Measurements from ENCODE around the gene ZNF511. TPM values are rescaled to one million over a fixed set of nuclear protein-coding genes. Genes with fewer than 3 reads are reported as not detected.

The ZNF511 gene
- total and polyA plus RNA-seq, 2 donors (not counting 1 experiment from before 2014, with no cell fraction given) = 30.7 to 45.1 TPM

GRCh38 chr10:133285217-133285616, 23.5 kb upstream of the ZNF511 start:
- intact Hi-C loops (cut with micrococcal nuclease) = no loop called here
- H3K4me1 Mint-ChIP-seq = no peaks in the 10 kb centered on the region
- no peak for TF ChIP-seq EZH2 (IDR thresholded peaks at IDR 0.05; ENCODE audit: borderline replicate concordance, insufficient read depth, low read depth, low read length, poor library complexity, severe bottlenecking)
- TF ChIP-seq CTCF (IDR thresholded peaks at IDR 0.05) = no peak
- CTCF ChIA-PET = no interaction called here
- Histone ChIP-seq H3K4me3 (ENCODE audit: control extremely low read depth in 1 of 5, extremely low read depth in 1 of 5, insufficient read depth in 1 of 5, low read depth in 2 of 5, low read length in 4 of 5) (no peak overlapping the region), H3K9me3 (ENCODE audit: control extremely low read depth in 1 of 3, control insufficient read depth in 2 of 3, insufficient read depth in 1 of 3, low read length in 2 of 3) (no peaks in the 10 kb centered on the region), H3K27ac (ENCODE audit: low read length in 2 of 2) (no peak overlapping the region), H2AFZ (ENCODE audit: insufficient read depth, low read depth, low read length, poor library complexity, severe bottlenecking) (no peak overlapping the region), H3K79me2 (ENCODE audit: control insufficient read depth, insufficient read depth, low read length) (no peaks in the 10 kb centered on the region), H4K20me1 (ENCODE audit: control insufficient read depth, insufficient read depth, low read length, poor library complexity, severe bottlenecking) (no peaks in the 10 kb centered on the region), H3K27me3 (replicated peaks in 1 of 4; ENCODE audit: control extremely low read depth in 1 of 4, control insufficient read depth in 3 of 4, insufficient read depth in 4 of 4, low read length in 3 of 4) (no peaks in the 10 kb centered on the region), H3K9ac (ENCODE audit: low read length) (no peak overlapping the region), H3K4me2 (replicated peaks; ENCODE audit: low read depth, low read length, poor library complexity, severe bottlenecking) (no peak overlapping the region), H3K4me1 (ENCODE audit: control insufficient read depth in 2 of 2, insufficient read depth in 2 of 2, low read length in 2 of 2) (peaks cover 0 to 3% of the 10 kb centered on the region in 2 donors), H3K36me3 (replicated peaks in 1 of 2; ENCODE audit: control extremely low read depth in 1 of 2, control insufficient read depth in 1 of 2, extremely low read depth in 1 of 2, insufficient read depth in 2 of 2, low read length in 1 of 2) (peaks cover 1 to 76% of the 10 kb centered on the region in 2 experiments)
- no peak overlapping the region for H3K27ac Mint-ChIP-seq
- WGBS (ENCODE audit: insufficient coverage) = 95% methylated on average over 36 of the region's 36 CpGs
- no peaks in the 10 kb centered on the region for H3K27me3 Mint-ChIP-seq
- H3K4me3 Mint-ChIP-seq = no peak overlapping the region
- no peak for DNase-seq
- no peak for ATAC-seq (ENCODE audit: low read depth)
- POLR2A ChIA-PET = interaction anchor here (0.6 kb wide), 1 partner anchor 17 kb away, joined by 3 read pairs; no protein-coding TSS in a partner anchor
- H3K9me3 Mint-ChIP-seq (ENCODE audit: insufficient read depth) = no peaks in the 10 kb centered on the region

GRCh38 chr10:133286366-133286765, 22.3 kb upstream of the ZNF511 start:
- H3K36me3 ChIP-seq (replicated peaks in 1 of 2; ENCODE audit: control extremely low read depth in 1 of 2, control insufficient read depth in 1 of 2, extremely low read depth in 1 of 2, insufficient read depth in 2 of 2, low read length in 1 of 2) = peaks cover 1 to 81% of the 10 kb centered on the region in 2 experiments
- POLR2A ChIA-PET = no interaction called here

More at GRCh38 chr10:133286366-133286765, 22.3 kb upstream of the ZNF511 start:
- DNase-seq (no peak), ATAC-seq (ENCODE audit: low read depth) (no peak)
- H3K9ac ChIP-seq (ENCODE audit: low read length) = no peak overlapping the region
- no peaks in the 10 kb centered on the region for H3K9me3 ChIP-seq (ENCODE audit: control extremely low read depth in 1 of 3, control insufficient read depth in 2 of 3, insufficient read depth in 1 of 3, low read length in 2 of 3)
- no peak overlapping the region for H3K27ac ChIP-seq (ENCODE audit: low read length in 2 of 2)
- 90% methylated on average over 14 of the region's 18 CpGs for WGBS (ENCODE audit: insufficient coverage)
- H3K79me2 ChIP-seq (ENCODE audit: control insufficient read depth, insufficient read depth, low read length) = no peaks in the 10 kb centered on the region
- no peak overlapping the region for H2AFZ ChIP-seq (ENCODE audit: insufficient read depth, low read depth, low read length, poor library complexity, severe bottlenecking)
- Mint-ChIP-seq H3K4me3 (no peak overlapping the region), H3K4me1 (no peaks in the 10 kb centered on the region), H3K9me3 (ENCODE audit: insufficient read depth) (no peaks in the 10 kb centered on the region), H3K27ac (no peak overlapping the region), H3K27me3 (no peaks in the 10 kb centered on the region)
- intact Hi-C loops (cut with micrococcal nuclease) = no loop called here
- TF ChIP-seq CTCF (IDR thresholded peaks at IDR 0.05) (no peak), EZH2 (IDR thresholded peaks at IDR 0.05; ENCODE audit: borderline replicate concordance, insufficient read depth, low read depth, low read length, poor library complexity, severe bottlenecking) (no peak)
- H3K4me3 ChIP-seq (ENCODE audit: control extremely low read depth in 1 of 5, extremely low read depth in 1 of 5, insufficient read depth in 1 of 5, low read depth in 2 of 5, low read length in 4 of 5) = no peak overlapping the region
- CTCF ChIA-PET = no interaction called here
- no peak overlapping the region for H3K4me2 ChIP-seq (replicated peaks; ENCODE audit: low read depth, low read length, poor library complexity, severe bottlenecking)
- no peaks in the 10 kb centered on the region for H3K4me1 ChIP-seq (ENCODE audit: control insufficient read depth in 2 of 2, insufficient read depth in 2 of 2, low read length in 2 of 2)
- H4K20me1 ChIP-seq (ENCODE audit: control insufficient read depth, insufficient read depth, low read length, poor library complexity, severe bottlenecking) = no peaks in the 10 kb centered on the region
- H3K27me3 ChIP-seq (replicated peaks in 1 of 4; ENCODE audit: control extremely low read depth in 1 of 4, control insufficient read depth in 3 of 4, insufficient read depth in 4 of 4, low read length in 3 of 4) = no peaks in the 10 kb centered on the region
